ENCODE data around the gene CEBPE. TPM values are rescaled to one million over a fixed set of nuclear protein-coding genes. Genes with fewer than 3 reads are reported as not detected.

CEBPE gene
- total RNA-seq (2.5 TPM), polyA plus RNA-seq (0.87 TPM)
- long read RNA-seq, donor 1 = 0 reads
- long read RNA-seq, donor 2 = 0 reads
- long read RNA-seq, donor 3 = 0 reads
- long read RNA-seq, donor 4 = 0 reads
- long read RNA-seq, donor 5, partial matches to known transcripts = 0 of 1 reads
- long read RNA-seq, donor 5, other reads (novel, unspliced or antisense) = 0 of 1 reads
- long read RNA-seq, donor 6 = 0 reads
- long read RNA-seq, donor 7, partial matches to known transcripts = 0 of 1 reads
- long read RNA-seq, donor 7, other reads (novel, unspliced or antisense) = 0 of 1 reads
- long read RNA-seq, donor 8 = 0 reads
- long read RNA-seq, donor 9 = 0 reads
- long read RNA-seq, donor 10 = 0 reads

DNA sequence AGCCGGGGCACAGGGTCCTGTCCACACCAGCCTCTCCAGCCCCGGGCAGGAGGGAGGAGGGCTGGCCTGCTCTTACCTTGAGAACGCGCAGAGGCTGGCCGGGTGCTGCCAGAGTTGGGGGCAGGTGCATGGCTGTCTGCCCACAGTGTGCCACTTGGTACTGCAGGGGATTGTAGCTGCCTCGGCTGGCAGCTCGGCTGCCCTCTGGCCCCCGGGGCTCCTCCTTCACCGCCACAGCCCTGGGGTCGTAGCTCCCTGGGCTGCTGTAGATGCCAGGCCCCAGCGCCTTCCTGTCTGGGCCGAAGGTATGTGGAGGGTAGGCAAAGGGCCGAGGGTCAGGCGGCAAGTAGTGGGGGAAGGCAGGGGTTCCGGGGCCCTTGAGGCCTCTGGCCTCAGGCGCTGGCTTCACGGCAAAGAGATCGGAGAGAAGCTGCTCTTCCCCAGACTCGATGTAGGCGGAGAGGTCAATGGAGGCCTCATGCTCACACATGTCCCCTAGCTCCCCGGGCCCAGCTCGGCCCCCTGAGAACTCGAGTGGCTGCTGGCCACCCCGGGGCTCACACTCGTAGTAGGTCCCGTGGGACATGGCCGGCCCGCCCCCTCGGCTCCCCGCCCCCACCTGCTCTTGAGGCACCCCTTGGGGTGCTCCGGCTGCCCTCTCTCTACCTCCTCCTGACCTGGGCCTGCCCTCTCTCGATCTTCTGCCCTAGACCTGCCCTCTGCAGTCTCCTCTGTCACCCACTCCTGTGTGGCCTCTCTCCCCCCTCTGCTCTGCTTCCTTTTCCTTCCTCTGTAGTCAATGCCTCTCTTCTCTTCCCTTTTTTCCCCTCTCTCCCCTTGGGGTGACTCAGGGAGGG is at the start of gene CEBPE:
TSS of gene CEBPE (minus strand) at position 750 of the 857 bp plus-strand sequence. CDS start at position 586, 164 bp downstream.
- peak within 1 kb of the TSS; percentile 84 to 94 for H3K27ac ChIP-seq (ENCODE audit: low read depth in 1 of 2, low read length in 1 of 2)
- WGBS = 91% methylated on average over 32 of the region's 32 CpGs
- peaks cover 0 to 9% of the 10 kb centered on the region in 2 donors for H3K27me3 ChIP-seq (ENCODE audit: control insufficient read depth in 2 of 2, insufficient read depth in 1 of 2, low read length in 1 of 2)
- no peaks in the 10 kb centered on the region for H3K36me3 ChIP-seq (ENCODE audit: control insufficient read depth in 2 of 2, insufficient read depth in 2 of 2, low read length in 1 of 2)
- H3K9me3 ChIP-seq (ENCODE audit: control insufficient read depth in 2 of 2, insufficient read depth in 1 of 2, low read length in 1 of 2) = no peaks in the 10 kb centered on the region
- H3K4me1 ChIP-seq (ENCODE audit: control insufficient read depth in 2 of 2, insufficient read depth in 2 of 2, low read length in 2 of 2) = peaks cover 9 to 38% of the 10 kb centered on the region in 2 donors
- peak within 1 kb of the TSS in 1 of 2 donors; percentile 15 for H3K4me3 ChIP-seq (ENCODE audit: low read length in 2 of 2)
- DNase-seq (ENCODE audit: low read depth in 6 of 9, low spot score in 9 of 9) = peak in 1 of 9 donors; percentile 14

DNA sequence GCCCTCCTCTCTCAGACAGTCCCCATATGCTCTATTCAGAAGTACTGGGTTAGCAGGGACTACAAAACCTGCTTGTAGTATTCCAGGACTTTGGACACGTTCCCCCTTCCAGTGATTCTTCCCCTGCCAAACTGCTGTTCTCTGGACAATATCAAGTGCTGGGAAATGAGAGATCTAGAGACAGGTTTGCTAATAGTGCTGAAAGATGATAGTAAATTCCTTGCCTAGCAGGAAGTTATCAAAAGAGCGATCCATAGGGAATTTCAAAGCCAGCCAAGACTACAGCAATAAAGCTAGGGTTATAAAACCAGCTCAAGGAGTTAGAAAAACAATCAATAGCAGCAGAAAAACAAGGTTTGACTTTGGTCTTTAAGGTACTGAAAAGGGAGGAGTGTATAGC is 49.2 kb upstream of the CEBPE start:
- Histone ChIP-seq H3K4me1 (ENCODE audit: control insufficient read depth in 2 of 2, insufficient read depth in 2 of 2, low read length in 2 of 2) (peaks cover 0 to 4% of the 10 kb centered on the region in 2 donors), H3K36me3 (ENCODE audit: control insufficient read depth in 2 of 2, insufficient read depth in 2 of 2, low read length in 1 of 2) (no peaks in the 10 kb centered on the region), H3K27me3 (ENCODE audit: control insufficient read depth in 2 of 2, insufficient read depth in 1 of 2, low read length in 1 of 2) (peaks cover 0 to 3% of the 10 kb centered on the region in 2 donors), H3K27ac (ENCODE audit: low read depth in 1 of 2, low read length in 1 of 2) (no peak overlapping the region), H3K9me3 (ENCODE audit: control insufficient read depth in 2 of 2, insufficient read depth in 1 of 2, low read length in 1 of 2) (no peaks in the 10 kb centered on the region), H3K4me3 (ENCODE audit: low read length in 2 of 2) (no peak overlapping the region)
- DNase-seq (ENCODE audit: low read depth in 6 of 9, low spot score in 9 of 9) = no peak
- WGBS = 93% methylated on average over 2 of the region's 2 CpGs

DNA sequence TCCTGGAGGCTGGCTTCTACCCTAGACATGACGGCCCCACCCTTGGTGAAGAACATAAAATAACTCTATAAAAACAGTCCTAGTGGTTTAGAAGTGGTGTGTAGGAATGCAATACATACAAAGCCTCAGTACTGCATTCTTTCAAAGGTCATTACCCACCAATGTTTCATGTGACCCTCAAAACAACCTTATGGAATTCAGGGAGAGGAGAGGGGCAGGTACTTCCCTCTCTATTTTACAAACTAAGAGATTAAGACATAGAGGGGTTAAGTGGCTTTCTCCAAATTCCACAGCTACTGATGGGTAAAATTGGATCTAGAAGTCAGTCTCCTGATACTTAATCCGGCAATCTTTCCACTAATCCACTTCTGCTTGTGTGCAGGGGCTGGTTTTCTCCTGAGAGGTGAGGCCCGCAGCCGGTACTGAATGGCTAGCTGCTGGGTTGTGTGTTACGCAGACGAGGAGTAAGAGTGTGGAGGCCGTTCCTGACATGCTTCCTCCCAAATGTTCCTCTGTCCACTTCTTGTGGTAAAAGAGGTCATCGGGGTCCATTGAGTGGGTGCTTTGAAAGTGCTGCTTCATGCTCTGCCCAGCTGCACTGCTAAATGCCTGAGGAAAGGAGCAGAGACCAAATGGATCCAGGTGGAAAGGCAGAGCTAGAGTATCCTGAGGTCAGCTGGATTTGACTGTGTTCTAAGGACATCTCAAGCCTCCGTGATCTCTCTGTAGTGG is 48.2 kb upstream of the CEBPE start:
- Histone ChIP-seq H3K9me3 (ENCODE audit: control insufficient read depth in 2 of 2, insufficient read depth in 1 of 2, low read length in 1 of 2) (no peaks in the 10 kb centered on the region), H3K4me1 (ENCODE audit: control insufficient read depth in 2 of 2, insufficient read depth in 2 of 2, low read length in 2 of 2) (peaks cover 0 to 4% of the 10 kb centered on the region in 2 donors), H3K4me3 (ENCODE audit: low read length in 2 of 2) (no peak overlapping the region), H3K27me3 (ENCODE audit: control insufficient read depth in 2 of 2, insufficient read depth in 1 of 2, low read length in 1 of 2) (peaks cover 0 to under 1% of the 10 kb centered on the region in 2 donors), H3K36me3 (ENCODE audit: control insufficient read depth in 2 of 2, insufficient read depth in 2 of 2, low read length in 1 of 2) (no peaks in the 10 kb centered on the region), H3K27ac (ENCODE audit: low read depth in 1 of 2, low read length in 1 of 2) (no peak overlapping the region)
- WGBS = 96% methylated on average over 9 of the region's 9 CpGs
- no peak for DNase-seq (ENCODE audit: low read depth in 6 of 9, low spot score in 9 of 9)

DNA sequence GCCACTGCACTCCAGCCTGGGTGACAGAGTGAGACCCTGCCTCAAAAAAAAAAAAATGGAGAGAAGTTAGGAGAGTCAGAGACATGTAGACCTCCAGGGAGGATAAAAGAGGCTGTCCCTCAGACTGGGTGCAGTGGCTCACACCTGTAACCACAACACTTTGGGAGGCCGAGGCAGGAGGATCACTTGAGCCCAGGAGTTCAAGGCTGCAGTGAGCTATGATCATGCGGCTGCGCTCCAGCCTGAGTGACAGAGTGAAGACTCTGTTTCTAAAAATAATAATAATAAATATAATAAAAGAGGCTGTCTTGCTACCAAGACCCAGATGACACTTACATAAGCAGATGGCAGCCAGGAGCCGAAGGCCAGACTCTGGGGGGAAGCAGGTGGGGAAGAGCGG is 45.9 kb upstream of the CEBPE start:
- no peak for DNase-seq (ENCODE audit: low read depth in 6 of 9, low spot score in 9 of 9)
- 95% methylated on average over 5 of the region's 5 CpGs for WGBS
- Histone ChIP-seq H3K27me3 (ENCODE audit: control insufficient read depth in 2 of 2, insufficient read depth in 1 of 2, low read length in 1 of 2) (no peaks in the 10 kb centered on the region), H3K4me1 (ENCODE audit: control insufficient read depth in 2 of 2, insufficient read depth in 2 of 2, low read length in 2 of 2) (peaks cover 0 to 12% of the 10 kb centered on the region in 2 donors), H3K27ac (ENCODE audit: low read depth in 1 of 2, low read length in 1 of 2) (no peak overlapping the region), H3K9me3 (ENCODE audit: control insufficient read depth in 2 of 2, insufficient read depth in 1 of 2, low read length in 1 of 2) (no peaks in the 10 kb centered on the region), H3K36me3 (ENCODE audit: control insufficient read depth in 2 of 2, insufficient read depth in 2 of 2, low read length in 1 of 2) (no peaks in the 10 kb centered on the region), H3K4me3 (ENCODE audit: low read length in 2 of 2) (no peak overlapping the region)

DNA sequence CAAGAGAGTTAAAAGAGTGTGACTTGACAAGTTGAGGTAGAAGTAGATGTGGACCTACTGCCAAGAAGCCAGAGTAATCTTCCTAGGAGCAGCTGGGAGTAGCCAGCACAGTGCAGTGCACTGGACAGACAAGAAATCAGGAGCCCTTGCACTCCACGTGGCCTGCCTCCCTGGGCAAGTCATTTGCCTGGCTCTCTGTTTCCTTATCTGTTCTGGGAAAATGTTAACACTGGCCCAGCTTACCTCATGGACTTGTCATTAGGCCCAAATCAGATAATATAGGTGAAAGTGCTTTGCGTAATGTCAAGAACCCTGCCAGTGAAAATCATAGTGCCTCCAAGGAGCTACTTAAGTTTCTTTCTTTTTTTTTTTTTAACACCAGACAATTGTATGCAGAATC is 45.2 kb upstream of the CEBPE start:
- H3K27ac ChIP-seq (ENCODE audit: low read depth in 1 of 2, low read length in 1 of 2) = no peak overlapping the region
- H3K4me3 ChIP-seq (ENCODE audit: low read length in 2 of 2) = no peak overlapping the region
- H3K36me3 ChIP-seq (ENCODE audit: control insufficient read depth in 2 of 2, insufficient read depth in 2 of 2, low read length in 1 of 2) = no peaks in the 10 kb centered on the region
- DNase-seq (ENCODE audit: low read depth in 6 of 9, low spot score in 9 of 9) = no peak
- WGBS = 93% methylated on average over 2 of the region's 2 CpGs
- H3K4me1 ChIP-seq (ENCODE audit: control insufficient read depth in 2 of 2, insufficient read depth in 2 of 2, low read length in 2 of 2) = peaks cover 0 to 12% of the 10 kb centered on the region in 2 donors
- peaks cover 0 to 2% of the 10 kb centered on the region in 2 donors for H3K27me3 ChIP-seq (ENCODE audit: control insufficient read depth in 2 of 2, insufficient read depth in 1 of 2, low read length in 1 of 2)
- no peaks in the 10 kb centered on the region for H3K9me3 ChIP-seq (ENCODE audit: control insufficient read depth in 2 of 2, insufficient read depth in 1 of 2, low read length in 1 of 2)

DNA sequence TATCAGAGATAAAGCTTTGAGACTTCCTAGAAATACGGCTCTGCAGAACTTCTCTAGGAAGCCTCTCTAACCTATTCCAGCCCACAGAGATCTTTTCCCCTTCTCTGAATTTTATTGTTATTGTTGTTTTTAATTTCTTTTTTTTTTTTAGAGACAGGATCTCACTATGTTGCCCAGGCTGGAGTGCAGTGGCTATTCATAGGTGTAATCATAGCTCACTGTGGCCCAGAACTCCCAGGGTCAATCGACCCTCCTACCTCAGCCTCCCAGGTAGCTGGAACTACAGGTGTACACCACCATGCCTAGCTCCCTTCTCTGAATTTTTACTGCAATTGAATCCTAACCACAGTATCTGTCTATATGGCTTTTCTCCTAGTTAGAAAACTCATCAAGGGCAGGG is 44.8 kb upstream of the CEBPE start:
- H3K4me3 ChIP-seq (ENCODE audit: low read length in 2 of 2) = no peak overlapping the region
- peaks cover 0 to 2% of the 10 kb centered on the region in 2 donors for H3K27me3 ChIP-seq (ENCODE audit: control insufficient read depth in 2 of 2, insufficient read depth in 1 of 2, low read length in 1 of 2)
- no peaks in the 10 kb centered on the region for H3K36me3 ChIP-seq (ENCODE audit: control insufficient read depth in 2 of 2, insufficient read depth in 2 of 2, low read length in 1 of 2)
- peaks cover 0 to 12% of the 10 kb centered on the region in 2 donors for H3K4me1 ChIP-seq (ENCODE audit: control insufficient read depth in 2 of 2, insufficient read depth in 2 of 2, low read length in 2 of 2)
- 96% methylated on average over 2 of the region's 2 CpGs for WGBS
- H3K9me3 ChIP-seq (ENCODE audit: control insufficient read depth in 2 of 2, insufficient read depth in 1 of 2, low read length in 1 of 2) = no peaks in the 10 kb centered on the region
- no peak overlapping the region for H3K27ac ChIP-seq (ENCODE audit: low read depth in 1 of 2, low read length in 1 of 2)
- DNase-seq (ENCODE audit: low read depth in 6 of 9, low spot score in 9 of 9) = no peak

DNA sequence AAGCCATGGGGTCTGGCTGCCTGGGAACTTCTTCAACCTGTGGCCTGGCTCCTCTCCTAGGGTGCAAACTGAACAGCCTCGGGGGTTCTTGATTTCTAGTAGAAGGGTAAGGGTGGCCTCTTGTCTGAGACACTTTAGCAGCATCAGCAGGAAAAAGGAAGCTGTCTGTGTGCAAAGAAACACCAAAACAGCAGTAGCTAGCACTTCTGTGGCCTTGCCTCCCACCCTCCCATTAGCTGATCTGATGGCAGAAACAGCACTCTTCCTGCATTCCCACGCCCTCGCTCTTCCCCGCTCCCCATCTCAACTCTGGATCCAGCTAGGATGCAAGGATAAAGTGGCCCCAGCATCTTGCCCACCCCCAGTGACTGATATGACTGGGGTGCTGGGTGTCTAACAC is 43.7 kb upstream of the CEBPE start:
- peaks cover 0 to 12% of the 10 kb centered on the region in 2 donors for H3K4me1 ChIP-seq (ENCODE audit: control insufficient read depth in 2 of 2, insufficient read depth in 2 of 2, low read length in 2 of 2)
- H3K27me3 ChIP-seq (ENCODE audit: control insufficient read depth in 2 of 2, insufficient read depth in 1 of 2, low read length in 1 of 2) = peaks cover 0 to 2% of the 10 kb centered on the region in 2 donors
- 54% methylated on average over 4 of the region's 4 CpGs for WGBS
- peak in 1 of 9 donors; percentile 40 for DNase-seq (ENCODE audit: low read depth in 6 of 9, low spot score in 9 of 9)
- H3K4me3 ChIP-seq (ENCODE audit: low read length in 2 of 2) = no peak overlapping the region
- H3K9me3 ChIP-seq (ENCODE audit: control insufficient read depth in 2 of 2, insufficient read depth in 1 of 2, low read length in 1 of 2) = no peaks in the 10 kb centered on the region
- no peaks in the 10 kb centered on the region for H3K36me3 ChIP-seq (ENCODE audit: control insufficient read depth in 2 of 2, insufficient read depth in 2 of 2, low read length in 1 of 2)
- H3K27ac ChIP-seq (ENCODE audit: low read depth in 1 of 2, low read length in 1 of 2) = no peak overlapping the region

DNA sequence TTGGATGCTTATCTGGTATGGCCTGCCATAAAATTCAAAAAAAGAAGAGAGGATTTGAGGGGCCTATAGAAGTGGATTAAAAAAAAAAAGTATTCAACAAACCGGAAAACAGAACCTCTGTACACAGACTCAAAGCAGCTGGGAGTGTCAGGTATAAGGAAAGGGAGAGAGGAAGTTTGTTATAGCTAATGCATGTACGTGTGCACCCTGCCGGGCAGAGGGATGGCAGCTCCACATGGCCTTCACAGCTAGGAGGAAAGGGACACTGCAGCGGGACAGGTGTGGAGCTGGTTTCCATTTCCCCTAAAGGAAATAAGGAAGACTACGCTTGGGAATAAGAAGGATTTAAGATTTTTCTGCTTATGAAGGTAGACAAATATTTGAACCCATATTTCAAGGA is 43.0 kb upstream of the CEBPE start:
- Histone ChIP-seq H3K27ac (ENCODE audit: low read depth in 1 of 2, low read length in 1 of 2) (no peak overlapping the region), H3K36me3 (ENCODE audit: control insufficient read depth in 2 of 2, insufficient read depth in 2 of 2, low read length in 1 of 2) (no peaks in the 10 kb centered on the region), H3K4me3 (ENCODE audit: low read length in 2 of 2) (no peak overlapping the region), H3K4me1 (ENCODE audit: control insufficient read depth in 2 of 2, insufficient read depth in 2 of 2, low read length in 2 of 2) (peaks cover 0 to 12% of the 10 kb centered on the region in 2 donors), H3K9me3 (ENCODE audit: control insufficient read depth in 2 of 2, insufficient read depth in 1 of 2, low read length in 1 of 2) (no peaks in the 10 kb centered on the region), H3K27me3 (ENCODE audit: control insufficient read depth in 2 of 2, insufficient read depth in 1 of 2, low read length in 1 of 2) (peaks cover 0 to 5% of the 10 kb centered on the region in 2 donors)
- DNase-seq (ENCODE audit: low read depth in 6 of 9, low spot score in 9 of 9) = peak in 1 of 9 donors; percentile 32
- 55% methylated on average over 5 of the region's 5 CpGs for WGBS
